Fibroblast of lung (primary cell): ENCODE data around the gene PGAM5.

Source experiments
- EZH2 ChIP-seq: IDR thresholded peaks from 2 replicates; pipeline ENCODE4 v1.5.1; 2012; ENCODE audit warnings: low read length, control low read depth, mild to moderate bottlenecking; ENCODE audit errors: missing control alignments
- TF ChIP-seq, protein P1 (sequence below), 2 donors: IDR thresholded peaks in 1 of 2; conservative IDR thresholded peaks in 1 of 2; 1 replicate in 1 of 2; 2 replicates in 1 of 2; pipeline ENCODE4 v1.5.1; 2011 to 2012; ENCODE audit warnings: low read length in 2 of 2, control low read depth in 1 of 2, inconsistent platforms in 1 of 2, low read depth in 1 of 2, mild to moderate bottlenecking in 1 of 2

DNA sequence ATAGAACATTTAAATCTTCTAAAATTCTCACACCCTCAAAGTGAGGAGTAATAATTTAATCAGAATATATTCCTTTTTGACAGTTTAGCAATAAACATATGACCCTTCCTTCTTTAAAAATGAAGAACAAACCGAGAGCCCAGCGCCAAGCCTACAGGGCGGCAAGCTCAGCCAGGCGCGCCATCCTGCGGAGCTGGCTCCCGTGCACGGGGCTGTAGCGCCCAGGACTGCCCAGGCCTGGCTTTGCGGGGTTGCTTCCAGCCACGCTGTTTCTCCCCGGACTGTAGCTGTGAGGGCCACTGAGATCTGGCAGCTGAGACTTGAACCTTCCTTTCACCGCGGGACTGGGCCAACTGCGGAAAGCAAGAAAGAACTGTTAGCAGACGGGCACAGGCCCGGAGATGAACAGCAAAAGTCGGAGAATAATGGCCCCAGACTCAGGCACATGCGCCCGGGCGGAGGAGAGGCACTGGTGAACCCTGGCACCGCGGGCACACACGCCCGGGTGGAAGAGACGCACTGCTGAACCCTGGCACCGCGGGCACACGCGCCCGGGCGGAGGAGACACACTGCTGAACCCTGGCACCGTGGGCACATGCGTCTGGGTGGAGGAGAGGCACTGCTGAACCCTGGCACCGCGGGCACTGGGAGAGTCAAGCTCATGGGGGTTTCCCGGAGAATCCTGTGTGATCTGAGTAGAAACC, 16.6 kb downstream of the PGAM5 start:
- no peak for TF ChIP-seq EZH2
- TF ChIP-seq, protein P1, sequence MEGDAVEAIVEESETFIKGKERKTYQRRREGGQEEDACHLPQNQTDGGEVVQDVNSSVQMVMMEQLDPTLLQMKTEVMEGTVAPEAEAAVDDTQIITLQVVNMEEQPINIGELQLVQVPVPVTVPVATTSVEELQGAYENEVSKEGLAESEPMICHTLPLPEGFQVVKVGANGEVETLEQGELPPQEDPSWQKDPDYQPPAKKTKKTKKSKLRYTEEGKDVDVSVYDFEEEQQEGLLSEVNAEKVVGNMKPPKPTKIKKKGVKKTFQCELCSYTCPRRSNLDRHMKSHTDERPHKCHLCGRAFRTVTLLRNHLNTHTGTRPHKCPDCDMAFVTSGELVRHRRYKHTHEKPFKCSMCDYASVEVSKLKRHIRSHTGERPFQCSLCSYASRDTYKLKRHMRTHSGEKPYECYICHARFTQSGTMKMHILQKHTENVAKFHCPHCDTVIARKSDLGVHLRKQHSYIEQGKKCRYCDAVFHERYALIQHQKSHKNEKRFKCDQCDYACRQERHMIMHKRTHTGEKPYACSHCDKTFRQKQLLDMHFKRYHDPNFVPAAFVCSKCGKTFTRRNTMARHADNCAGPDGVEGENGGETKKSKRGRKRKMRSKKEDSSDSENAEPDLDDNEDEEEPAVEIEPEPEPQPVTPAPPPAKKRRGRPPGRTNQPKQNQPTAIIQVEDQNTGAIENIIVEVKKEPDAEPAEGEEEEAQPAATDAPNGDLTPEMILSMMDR (conservative IDR thresholded peaks at IDR 0.05 in 1 of 2, IDR thresholded peaks at IDR 0.05 in 1 of 2; ENCODE audit: low read depth in 1 of 2, low read length in 2 of 2) = no peak
